GM11168 (cell line): Measurements from ENCODE around the gene LCE5A.
"Not testable (repeated sequence)": the region's sequence is repeated elsewhere in the genome, so short reads cannot be mapped to it uniquely, and the experiment has no call there.

Experiments
- in situ Hi-C: fragments of 300-500 bp; cut with MboI; formaldehyde crosslinking; loops from one replicate; pipeline ENCODE4 v1.12.0; 2022; ENCODE audit warnings: low sequenced_read_pairs; ENCODE audit not compliant: unreplicated experiment

The LCE5A gene

DNA sequence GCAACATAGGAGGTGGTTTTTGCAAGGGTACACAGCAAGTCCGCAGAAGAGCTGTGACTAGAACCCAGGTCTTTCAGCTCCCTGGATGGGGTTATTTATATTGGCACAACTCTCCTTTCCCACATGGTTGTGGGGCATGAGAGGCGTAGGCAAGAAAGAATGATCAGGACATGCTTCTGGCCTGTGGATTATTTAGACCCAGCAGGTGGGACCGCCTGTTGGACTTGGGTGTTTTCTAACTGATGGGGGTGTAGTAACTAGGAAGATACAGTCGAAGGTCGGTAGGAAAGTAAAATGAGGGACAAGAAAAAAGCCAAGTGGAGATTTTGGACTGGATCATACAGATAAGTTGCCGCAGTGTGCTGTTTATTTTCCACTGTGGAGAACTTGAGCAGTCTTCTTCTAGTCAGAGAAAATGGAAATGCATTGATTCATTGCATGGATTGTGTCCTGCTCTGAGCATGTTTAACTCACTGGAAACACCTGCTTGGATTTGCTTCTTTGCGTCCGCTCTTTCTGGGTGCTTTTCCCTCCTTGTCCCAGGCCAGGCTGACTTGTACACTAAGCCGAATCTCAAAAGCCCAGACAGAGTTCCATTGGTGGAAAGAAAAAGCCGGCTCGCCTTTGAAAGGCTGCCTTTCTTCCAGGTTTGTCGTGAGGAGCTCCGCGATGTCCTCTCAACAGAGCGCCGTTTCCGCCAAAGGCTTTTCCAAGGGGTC, 4.3 kb downstream of the LCE5A start:
- in situ Hi-C loops = no loop called here

GRCh38 chr1:152515434-152515783, 4.8 kb downstream of the LCE5A start:
- in situ Hi-C loops = no loop called here

DNA sequence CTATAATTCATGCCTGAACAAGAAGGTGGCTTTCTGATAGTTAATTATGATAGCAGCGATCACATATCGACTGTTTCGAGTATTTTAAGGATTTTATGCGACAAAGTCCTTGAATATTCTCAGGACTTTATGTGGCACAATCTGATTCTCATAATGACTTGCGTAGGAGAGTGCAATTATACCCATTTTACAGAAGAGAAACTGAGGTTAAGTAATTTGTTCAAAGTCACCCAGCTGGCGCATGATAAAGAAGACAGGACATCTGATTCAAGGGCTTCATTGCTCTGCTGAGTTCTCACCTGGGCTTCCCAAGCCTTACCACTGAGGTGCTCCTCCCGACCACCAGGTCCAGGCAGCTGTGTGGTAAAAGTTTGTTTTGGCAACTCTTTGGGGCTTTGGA, 5.5 kb downstream of the LCE5A start:
- in situ Hi-C loops = no loop called here

DNA sequence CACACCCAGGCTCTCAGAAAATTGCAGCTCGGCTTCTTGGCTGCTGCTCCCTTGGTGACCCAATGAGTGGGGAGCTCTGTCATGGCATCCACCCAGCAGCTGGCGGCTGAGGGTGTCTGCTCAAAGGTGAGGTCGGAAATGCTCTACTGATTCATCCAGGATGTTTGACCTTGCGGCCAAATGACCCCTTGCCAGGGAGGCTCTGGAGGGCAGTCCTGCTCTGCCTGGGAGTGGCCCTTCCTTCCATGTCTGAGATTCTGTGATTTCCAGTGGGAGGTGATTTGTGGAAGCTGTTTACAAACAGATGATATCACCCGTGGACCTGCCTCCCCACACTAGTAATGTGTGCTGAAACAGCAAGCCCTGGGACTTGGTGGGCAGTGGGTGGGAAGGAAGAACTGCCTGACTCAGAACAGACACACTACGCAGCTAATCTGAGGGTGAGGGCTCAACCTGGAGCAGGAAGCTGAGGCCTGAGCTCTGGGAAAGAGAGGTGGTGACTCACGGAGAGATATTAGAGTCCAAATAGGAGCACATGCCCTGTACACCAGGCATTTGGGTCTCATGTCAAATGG, 6.7 kb downstream of the LCE5A start:
- in situ Hi-C loops = no loop called here

DNA sequence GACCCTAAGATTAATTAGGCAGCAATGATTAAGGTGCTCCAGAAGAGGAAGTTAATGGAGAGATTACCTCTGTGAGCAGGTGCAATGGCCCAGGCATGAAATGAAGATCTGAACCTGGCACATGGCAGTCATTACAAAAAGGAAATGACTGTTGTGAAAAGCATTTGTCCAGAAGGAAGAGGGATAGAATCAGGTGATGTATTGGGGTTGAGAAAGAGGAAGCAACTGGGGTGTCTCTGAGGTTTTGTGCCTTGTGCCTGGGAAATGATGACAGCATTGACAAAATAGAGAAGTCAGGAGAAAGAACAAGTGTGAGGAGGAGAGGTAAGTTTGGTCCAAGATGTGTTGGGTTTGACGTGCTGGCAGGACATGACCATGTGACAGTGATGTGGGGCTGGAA, 9.2 kb downstream of the LCE5A start:
- in situ Hi-C loops = no loop called here

DNA sequence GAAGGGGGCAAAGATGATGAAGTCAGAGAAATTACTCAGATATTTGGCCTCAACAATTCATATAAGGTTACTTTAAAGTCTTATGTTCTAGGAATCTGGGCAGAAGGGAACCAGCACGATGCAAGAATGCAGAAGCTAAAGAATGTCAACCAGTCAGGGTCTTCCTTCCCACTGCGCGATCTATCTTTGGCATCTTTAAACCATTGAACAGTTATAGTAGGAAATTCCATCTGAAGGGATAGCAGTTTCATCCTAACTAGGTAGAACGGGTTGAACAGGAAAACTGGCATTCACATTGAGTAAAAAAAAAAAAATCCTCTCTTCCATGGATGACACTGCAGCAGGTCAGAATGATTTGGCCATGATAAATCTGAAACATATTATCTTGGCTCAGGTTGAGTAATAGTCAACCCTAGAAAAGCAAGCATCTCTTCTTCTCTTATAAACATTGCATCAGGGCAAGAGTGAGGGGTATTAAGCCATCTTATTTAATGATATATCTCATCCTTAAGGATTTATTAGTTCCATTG, 10.0 kb downstream of the LCE5A start:
- in situ Hi-C loops = no loop called here

- in situ Hi-C loops = no loop called here
Measured at GRCh38 chr1:152525080-152525641, 14.6 kb downstream of the LCE5A start.

- in situ Hi-C loops = no loop called here
Measured at GRCh38 chr1:152533327-152533938, 22.8 kb downstream of the LCE5A start.

- in situ Hi-C loops = no loop called here
Measured at GRCh38 chr1:152535774-152536173, 25.2 kb downstream of the LCE5A start.

DNA sequence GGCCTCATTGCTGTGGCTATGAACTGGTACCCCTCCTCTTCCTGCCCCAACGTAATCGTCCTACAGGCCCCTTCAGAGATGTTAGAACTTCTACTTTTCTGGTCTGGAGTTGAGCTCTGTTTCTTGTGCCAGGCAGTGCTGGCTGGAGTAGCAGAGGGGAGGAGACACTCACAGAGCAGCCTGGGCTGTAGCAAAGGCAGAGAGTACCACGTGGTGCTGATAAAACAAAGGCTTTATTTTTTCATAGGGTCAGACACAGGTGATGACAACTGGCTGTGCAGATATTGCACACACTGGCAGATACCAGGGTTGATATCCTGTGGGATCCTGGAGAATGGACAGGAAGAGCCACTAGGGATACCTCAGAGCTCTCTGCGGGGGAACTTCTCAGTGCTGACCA, 26.9 kb downstream of the LCE5A start:
- in situ Hi-C loops = no loop called here

- in situ Hi-C loops = no loop called here
Measured at GRCh38 chr1:152539901-152540300, 29.3 kb downstream of the LCE5A start.

DNA sequence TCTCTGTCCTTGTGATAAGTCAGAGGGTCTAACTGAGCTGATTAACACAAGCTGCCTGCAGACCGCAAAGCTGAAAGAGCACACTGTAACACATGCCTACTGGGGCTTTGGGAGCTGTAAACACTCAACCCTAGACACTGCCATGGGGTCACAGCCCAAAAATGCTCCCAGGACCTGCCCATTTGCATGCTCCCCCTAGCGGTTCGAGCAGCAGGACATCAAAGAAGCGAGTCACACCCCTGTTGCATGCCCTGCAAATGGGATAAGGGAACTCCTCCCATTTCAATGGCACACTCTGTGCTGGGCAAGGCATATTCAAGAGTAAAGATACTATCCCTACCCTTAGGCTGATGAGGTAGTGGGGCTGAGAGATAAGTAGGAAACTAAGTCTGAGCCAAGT, 33.2 kb downstream of the LCE5A start:
- in situ Hi-C loops = no loop called here

GRCh38 chr1:152546704-152547103, 36.1 kb downstream of the LCE5A start:
- in situ Hi-C loops = no loop called here

- in situ Hi-C loops = not testable (repeated sequence)
Measured at GRCh38 chr1:152548358-152548757, 37.8 kb downstream of the LCE5A start.
